Amygdala (tissue), 56 donors: ENCODE measurements around the gene NCSTN.

Experiments
- DNase-seq, 56 donors: peaks; one replicate each; lab custom pipeline; 2025; lab: John Stamatoyannopoulos, UW

The NCSTN gene

DNA sequence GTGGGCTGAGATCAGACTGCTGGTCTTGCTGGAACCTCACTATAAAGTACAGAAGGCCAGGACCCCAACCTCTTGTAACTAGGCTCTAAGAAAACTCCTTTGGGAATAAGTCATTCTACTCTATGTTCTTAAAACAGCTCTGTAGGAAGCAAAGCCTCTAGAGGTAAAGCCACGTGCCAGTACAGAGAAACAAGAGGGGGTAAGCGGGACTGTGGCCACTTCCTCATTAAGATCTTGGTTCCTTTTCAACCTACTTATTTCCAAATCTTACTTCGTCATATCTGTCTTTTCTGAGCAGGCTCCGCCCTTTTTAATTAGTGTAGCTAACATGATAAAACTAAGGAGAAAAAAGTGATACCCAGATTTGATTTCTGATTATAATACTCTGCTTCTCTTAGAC lies 3.8 kb downstream of the NCSTN start:
- DNase-seq: peak in 2 of 56 donors; percentile 7 to 30

DNA sequence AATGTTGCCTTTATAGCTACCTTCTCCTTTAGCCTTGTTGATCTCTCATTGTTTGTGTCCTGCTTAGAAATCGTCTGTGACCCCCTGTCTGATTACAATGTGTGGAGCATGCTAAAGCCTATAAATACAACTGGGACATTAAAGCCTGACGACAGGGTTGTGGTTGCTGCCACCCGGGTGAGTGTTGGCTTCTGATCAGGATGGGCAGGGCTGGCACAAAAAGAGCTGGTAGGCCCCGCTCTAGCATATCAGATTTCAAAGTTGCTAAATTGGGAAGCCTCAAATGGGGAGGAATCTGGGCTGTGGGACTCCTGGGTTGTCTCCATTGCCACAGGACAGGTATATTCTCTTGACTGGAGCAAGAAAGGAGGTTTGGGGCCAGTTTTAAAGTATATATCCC lies 8.4 kb downstream of the NCSTN start:
- DNase-seq: no peak

- no peak for DNase-seq
Measured at GRCh38 chr1:160352555-160352954, 9.4 kb downstream of the NCSTN start.

- no peak for DNase-seq
Measured at GRCh38 chr1:160353223-160353622, 10.0 kb downstream of the NCSTN start.

- DNase-seq: peak in 1 of 56 donors; percentile 16
Measured at GRCh38 chr1:160354388-160354985, 11.3 kb downstream of the NCSTN start.

- DNase-seq: no peak
Measured at GRCh38 chr1:160357286-160358002, 14.3 kb downstream of the NCSTN start.

- DNase-seq: no peak
Measured at GRCh38 chr1:160358073-160358472, 14.9 kb downstream of the NCSTN start.

- no peak for DNase-seq
Measured at GRCh38 chr1:160359559-160360226, 16.5 kb downstream of the NCSTN start.

- DNase-seq: no peak
Measured at GRCh38 chr1:160360227-160360695, 17.1 kb downstream of the NCSTN start.

GRCh38 chr1:160361199-160361598 lies 18.0 kb downstream of the NCSTN start:
- DNase-seq: no peak

DNA sequence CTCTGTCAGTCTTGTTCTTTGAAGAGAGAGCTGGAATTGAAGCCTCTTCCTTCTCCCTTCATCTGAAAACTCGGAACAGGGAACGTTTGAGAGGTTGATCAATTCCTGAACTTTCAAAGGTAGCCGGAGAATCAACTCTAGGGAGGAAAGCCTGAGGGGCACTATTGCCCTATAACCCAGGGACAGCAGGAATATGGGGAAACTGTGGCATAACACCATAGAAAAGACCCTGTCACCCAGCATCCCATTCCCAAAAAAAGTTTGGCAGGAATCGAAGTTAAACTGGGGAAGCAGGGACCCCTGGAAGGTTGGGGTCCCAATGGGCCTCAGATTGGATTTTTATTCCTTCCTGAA lies 18.6 kb downstream of the NCSTN start:
- no peak for DNase-seq

GRCh38 chr1:160362168-160362957 lies 19.2 kb downstream of the NCSTN start:
- DNase-seq: no peak

GRCh38 chr1:160363010-160363409 lies 19.8 kb downstream of the NCSTN start:
- no peak for DNase-seq

DNA sequence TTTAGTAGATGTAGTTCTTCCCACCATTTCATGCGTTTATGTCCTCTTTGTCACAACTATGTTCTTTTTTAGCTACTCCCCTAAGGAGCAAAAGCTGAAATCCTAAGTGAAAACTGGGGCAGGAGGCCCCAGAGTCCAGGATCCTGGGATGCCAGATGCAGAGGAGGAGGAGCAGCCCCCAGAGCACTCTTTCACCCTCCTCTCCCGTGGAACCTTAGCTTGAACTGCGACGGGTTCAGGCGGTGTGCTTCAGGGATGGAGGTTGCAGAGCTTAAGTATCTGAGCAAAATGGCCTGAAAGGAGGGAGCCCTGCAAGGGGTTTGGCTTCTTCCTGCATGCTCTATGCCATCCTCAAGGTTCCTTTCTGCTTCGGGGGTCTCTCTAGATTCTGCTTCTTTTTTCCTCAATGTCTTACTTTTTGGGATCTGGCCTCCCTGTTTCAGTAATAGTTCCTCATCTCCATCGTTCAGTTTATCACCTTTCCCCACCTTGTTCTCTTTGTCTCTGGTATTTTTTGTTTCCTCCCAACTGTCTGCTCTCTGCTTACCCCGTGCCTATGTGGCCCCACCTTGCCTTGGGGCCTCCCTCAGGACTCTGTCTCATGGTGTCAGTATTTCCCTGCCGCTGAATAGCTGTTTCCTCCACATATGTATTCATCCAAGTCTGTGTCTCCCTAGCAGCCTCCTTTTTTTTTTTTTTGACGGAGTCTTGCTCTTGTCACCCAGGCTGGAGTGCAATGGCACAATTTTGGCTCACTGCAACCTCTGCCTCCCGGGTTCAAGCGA lies 21.0 kb downstream of the NCSTN start:
- no peak for DNase-seq

DNA sequence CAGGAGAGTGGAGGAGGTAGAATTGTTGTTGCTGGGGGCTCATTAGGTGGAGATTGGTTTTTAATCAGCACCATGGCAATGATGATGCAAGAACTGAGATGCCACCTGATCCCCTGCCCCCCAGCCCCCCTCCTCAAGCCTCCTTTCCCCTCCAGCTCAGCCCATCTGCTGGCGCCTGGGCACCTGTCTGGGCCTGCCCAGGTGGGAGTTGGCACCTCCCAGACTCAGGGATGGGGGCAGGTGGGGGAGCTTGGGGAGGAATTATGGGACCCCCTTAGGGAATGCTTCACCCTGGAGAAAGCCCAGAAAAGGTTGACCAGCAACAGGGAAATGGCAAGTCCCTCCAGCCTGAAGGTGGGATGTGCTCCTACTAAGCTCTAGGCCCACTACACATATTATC lies 22.1 kb downstream of the NCSTN start:
- no peak for DNase-seq

DNA sequence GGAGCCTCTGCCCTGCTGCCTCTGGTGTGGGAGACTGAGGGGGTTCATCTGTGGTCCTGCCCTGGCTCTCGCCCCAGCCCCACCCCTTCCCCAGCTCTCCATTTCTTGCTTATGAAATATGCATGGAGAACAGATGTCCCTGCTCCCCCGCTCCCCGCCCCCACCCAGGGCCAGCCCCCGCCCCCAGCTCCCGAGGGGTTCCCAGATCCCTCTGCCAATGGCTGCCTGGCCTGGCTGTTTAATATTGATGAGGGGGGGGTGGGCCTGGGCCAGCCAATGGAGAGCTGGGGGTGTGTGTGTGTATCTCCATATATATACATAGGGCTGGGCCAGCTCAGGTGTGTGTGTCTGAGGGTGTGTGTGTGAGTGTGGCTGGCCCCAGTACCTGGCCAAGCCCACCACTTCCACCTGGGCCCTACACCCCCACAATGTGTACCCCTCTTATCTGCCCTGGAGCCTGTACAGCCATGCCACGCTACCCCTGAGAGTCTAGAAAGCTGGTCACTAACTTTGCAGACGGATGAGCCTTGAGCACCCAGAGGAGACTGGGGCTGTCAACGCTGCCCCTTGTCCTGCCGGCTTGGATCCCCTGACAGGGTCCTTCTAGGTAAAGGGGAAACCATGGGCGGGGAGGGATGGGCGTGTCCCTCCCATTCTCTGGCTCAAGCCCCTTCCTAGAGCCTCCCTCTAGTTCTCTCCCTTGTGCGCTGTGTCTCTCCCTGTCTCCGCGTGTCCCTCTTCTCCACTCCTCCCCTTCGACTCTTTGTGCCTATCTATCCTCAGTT lies 23.7 kb downstream of the NCSTN start, which contains the start of gene NHLH1:
Gene NHLH1, plus strand, starts transcription at position 341 of the 785 bp plus-strand sequence. CDS start 3,661 bp downstream, outside the sequence.
- no peak for DNase-seq

GRCh38 chr1:160367516-160367900 lies 24.3 kb downstream of the NCSTN start:
- no peak for DNase-seq

DNA sequence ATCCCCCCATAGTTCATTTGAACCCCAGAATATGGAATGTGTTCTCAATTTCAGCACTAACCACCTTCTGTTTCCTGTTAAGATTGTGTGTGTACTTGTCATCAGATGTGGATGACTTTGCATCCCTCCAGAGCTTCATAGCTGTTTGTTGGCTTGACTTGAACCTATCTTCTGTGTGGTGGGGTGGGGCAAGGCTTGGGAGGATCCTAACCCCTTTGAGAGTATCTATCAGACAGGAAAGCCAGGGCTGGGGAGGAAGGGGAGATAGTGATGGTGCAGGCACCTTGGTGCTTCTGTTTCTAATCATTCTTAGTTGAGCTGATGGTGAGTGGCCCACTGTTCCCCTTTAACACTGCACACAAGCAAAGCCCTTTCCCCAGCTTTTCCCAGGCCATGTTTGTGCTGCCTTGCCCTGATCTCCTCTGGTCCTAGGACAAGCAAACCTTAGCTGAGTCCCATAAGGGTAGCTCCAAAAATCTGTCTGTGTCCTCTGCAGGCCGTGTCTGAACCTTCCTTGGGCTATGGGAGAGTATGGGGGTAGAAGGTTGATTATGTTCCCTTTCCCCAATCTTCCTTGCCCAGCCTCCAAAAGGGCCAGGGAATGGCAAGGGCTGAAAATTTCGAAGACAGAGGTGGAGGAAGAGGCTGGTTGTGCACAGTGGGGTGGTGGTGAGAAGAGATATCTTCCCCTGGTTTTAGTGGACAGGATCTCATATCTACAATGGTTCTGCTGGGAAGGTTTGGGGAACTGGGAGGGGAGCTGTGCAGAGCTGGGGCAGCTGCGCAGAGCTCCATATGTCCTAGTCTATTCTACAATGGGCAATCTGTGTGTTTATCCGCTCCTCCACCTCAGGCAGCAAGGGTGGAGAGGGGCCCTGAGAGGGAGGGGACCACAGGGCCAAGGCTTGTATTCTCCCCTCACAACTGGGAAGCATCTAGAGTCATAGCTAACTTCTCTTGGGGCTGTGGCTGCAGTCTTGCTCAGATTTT lies 25.0 kb downstream of the NCSTN start:
- DNase-seq: no peak
